DMS79 (cell line): Measurements from ENCODE around the gene KANSL3.
"Not testable (repeated sequence)": the region's sequence is repeated elsewhere in the genome, so short reads cannot be mapped to it uniquely, and the experiment has no call there.

Experiments
- DNase-seq: peaks from one replicate; lab custom pipeline; 2025; lab: John Stamatoyannopoulos, UW

KANSL3 gene

DNA sequence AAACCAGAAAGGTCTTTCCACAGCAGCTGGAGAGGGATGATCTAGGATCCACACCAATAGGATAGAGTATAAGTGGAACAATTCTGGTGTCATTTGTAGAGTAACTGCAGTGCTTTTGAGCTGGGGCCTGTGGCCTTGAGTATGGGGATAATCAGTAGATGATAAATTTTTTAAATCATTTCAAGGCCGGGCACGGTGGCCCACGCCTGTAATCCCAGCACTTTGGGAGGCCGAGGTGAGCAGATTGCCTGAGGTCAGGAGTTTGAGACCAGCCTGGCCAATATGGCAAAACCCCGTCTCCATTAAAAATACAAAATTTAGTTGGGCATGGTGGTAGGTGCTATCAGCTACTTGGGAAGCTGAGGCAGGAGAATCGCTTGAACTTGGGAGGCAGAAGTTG is 80.7 kb downstream of the KANSL3 start:
- not testable (repeated sequence) for DNase-seq

DNA sequence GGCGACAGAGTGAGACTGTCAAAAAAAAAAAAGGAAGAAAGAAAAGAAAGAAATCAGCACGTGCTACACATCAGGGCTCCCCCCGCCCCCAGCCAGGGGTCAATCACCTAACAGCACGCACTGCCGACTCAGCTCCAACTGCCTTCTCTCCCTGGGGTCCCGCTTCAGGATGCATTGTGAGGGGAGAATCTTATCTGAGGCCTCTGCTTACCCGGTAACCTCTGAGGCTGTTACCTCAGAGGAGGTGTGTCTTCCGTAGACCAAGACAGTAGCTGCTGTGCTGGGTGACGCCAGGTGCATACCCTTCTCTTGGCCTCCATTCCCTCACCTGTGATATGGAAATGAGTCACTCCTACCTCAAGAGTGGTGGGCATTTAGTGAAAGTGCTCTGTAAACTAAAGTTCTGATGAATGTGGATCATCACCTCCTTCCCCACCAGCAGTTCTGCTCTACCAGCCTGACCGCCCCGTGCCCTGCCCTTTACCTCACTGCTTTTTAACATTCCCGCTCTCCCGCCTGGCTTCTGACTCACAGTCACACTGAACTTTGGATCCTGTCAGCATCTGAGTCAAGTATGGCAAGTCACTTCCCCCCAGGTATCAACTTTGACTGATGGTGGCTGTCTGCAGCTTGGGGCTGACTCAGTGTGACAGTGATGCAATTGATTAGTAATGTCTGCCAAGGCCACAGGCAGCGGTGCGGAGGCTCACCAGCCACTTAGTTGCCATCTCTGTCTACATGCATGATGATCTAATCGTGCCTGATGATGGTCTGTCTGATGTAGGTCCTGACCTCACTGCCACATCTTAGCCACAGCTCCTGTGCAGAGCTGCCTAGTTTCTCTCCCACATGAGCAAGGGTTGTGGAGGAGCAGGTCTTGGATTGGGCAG is 81.4 kb downstream of the KANSL3 start:
- DNase-seq, result no peak

DNA sequence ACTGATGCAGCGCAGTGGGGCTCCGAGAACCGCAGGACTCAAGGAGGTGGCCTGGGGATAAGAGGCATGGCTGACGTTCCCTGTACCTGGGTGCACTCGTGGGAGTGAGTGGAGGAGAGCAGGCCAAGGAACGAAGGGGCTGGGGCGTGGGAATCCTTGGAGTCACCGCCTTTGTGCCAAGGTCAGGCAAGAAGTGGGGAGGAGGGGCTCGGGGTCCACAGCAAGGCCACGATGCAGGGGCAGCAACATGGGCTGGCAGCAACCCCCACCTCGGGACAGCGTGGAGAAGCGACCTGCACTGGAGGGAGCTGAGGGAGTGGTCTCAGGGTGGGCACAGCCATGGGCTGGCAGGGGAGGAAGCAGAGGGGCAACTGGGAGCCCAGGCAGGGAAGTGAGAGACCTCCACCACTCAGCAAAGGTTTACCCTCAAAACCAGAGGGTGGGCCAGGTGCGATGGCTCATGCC is 82.9 kb downstream of the KANSL3 start:
- no peak for DNase-seq

DNA sequence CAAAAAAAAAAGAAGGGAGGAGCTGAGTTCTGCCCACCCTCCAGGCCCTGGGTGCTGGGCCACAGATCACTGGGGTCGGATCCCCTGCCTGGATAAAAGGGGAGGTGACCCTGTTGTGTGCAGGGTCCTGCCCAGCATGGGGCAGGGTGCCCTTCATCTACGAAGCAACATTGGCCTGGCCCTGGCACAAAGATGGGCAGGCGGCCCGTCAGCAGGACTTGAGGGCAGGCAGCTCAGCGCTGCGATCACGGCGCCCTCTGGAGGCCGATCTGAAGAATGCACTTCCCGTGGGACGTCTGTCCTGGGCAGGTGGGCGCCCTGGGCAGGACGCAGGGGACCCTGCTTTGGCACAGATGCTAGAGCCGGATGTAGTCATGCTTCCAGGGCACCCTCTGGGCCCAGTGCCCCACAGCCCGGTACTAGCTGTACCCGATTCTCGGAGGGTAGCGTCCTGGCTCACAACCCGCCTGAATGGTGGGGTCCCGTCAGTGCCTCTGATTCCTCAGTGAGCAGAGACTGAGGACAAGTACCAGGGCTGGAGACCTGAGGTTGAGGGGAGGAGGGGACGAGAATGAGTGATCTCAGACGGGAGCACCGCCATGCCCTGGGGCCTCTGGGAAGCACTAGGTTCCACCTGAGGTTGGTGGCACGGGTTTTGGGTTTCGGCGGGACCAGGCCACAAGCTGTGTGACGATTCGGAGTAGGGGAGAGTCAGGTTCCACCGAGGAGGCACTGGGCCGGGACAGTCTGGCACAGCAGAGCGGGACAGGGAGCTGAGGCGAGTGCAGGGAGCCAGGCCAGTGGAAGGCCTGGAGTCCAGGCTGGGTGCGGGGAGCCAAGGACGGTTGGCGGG is 83.6 kb downstream of the KANSL3 start:
- DNase-seq, result no peak

DNA sequence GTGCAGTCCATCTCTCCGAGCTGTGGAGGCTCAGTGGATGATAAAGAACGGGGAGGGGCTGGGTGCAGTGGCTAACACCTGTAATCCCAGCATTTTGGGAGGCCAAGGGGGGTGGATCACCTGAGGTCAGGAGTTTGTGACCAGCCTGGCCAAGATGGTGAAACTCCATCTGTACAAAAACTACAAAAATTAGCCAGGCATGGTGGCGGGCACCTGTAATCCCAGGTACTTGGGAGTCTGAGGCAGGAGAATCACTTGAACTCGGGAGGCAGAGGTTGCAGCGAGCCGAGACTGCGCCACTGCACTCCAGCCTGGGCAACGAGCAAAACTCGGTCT is 84.2 kb downstream of the KANSL3 start:
- not testable (repeated sequence) for DNase-seq

DNA sequence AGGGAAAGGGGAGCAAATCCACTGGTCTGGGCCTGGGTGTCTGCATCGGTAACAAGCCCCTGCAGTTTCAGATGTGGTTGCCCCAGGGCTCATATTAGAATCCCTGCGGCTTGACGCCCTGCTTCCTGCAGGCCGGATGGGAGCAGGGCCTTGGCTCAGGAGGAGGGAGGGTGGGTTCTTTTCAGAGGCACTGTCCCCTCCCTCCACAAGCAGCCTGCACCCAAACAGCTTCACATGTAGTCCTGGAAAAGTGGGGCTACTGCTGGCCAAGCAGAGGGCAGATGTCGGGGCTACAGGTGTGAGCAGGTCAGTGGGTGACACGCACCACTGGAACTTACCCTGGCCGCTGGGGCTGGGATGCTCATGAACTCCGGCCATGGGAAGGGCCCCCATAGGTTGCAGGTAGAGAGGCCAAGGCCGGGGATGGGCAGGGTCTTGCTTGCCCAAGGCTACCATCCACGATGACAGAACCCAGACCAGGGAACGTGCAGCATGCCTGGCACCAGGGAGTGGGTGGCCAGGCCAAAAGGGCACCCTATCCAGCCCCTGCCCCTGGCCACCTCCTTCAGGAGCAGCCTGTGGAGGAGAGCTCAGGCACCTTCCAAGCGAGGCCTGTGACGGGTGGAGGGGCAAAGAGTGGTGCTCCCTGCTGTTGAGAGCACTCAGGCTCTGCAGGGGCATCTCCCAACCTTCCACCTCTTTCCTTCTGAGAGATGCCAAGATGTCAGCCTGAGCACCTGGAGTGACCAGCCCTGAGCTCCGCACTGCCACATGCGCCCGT is 84.7 kb downstream of the KANSL3 start:
- DNase-seq, result no peak

DNA sequence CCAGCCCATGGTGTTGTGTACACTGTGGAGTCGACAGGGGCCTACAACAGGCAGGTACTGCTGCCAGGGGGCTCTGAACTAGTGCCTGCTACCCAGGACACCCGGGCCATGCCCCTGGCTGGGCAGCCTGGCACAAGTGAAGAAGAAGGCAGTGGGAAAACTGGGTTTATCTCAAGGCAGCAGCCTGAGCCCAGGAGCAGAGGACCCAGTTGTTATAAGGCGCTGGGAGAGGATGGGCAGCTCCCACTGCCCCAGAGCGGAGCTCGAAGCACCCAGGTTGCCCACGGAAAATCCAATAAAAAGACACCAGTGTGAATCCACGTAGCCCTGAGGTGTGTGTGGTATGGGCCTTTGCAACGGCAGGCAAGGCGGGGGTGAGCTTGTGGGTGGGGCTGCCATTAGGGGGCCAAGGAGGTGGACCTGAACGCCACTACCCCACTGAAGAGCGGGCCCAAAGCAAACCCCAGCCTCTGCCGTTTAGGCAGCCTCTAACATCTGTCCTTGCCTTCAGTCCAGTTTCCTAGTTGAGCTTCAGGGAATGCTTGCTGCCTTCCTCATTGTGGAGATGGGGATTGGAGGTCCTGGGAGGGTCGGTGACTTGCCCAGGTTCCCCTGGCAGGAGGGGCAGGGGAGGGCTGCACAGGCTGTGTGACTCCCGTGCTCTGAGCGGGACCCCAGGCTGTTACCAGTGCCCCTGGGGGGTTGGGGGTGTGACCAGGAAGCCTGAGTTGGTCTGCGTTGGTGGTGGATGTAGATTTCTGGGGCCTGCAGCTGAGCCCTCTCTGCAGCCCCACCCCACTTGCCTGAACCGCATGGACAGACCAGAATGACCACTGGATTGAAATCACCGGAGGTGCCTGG is 85.6 kb downstream of the KANSL3 start:
- no peak for DNase-seq

DNA sequence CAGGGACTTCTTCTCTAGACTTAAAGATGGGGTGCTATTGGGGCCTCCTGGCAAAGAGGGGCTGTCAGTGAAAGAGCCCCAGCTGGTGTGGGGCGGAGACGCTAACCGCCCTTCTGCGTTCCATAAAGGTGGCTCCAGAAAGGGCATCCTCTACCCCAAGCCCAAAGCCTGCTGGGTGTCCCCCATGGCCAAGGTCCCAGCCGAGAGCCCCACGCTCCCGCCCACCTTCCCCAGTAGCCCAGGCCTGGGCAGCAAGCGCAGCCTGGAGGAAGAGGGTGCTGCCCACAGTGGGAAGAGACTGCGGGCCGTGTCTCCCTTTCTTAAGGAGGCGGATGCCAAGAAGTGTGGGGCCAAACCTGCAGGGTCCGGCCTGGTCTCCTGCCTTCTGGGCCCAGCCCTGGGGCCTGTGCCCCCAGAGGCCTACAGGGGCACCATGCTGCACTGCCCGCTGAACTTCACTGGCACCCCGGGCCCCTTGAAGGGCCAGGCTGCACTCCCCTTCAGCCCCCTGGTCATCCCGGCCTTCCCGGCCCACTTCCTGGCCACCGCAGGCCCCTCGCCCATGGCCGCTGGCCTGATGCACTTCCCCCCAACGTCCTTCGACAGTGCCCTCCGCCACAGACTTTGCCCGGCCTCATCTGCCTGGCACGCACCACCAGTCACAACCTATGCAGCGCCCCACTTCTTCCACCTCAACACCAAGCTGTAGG is 86.4 kb downstream of the KANSL3 start:
- no peak for DNase-seq

DNA sequence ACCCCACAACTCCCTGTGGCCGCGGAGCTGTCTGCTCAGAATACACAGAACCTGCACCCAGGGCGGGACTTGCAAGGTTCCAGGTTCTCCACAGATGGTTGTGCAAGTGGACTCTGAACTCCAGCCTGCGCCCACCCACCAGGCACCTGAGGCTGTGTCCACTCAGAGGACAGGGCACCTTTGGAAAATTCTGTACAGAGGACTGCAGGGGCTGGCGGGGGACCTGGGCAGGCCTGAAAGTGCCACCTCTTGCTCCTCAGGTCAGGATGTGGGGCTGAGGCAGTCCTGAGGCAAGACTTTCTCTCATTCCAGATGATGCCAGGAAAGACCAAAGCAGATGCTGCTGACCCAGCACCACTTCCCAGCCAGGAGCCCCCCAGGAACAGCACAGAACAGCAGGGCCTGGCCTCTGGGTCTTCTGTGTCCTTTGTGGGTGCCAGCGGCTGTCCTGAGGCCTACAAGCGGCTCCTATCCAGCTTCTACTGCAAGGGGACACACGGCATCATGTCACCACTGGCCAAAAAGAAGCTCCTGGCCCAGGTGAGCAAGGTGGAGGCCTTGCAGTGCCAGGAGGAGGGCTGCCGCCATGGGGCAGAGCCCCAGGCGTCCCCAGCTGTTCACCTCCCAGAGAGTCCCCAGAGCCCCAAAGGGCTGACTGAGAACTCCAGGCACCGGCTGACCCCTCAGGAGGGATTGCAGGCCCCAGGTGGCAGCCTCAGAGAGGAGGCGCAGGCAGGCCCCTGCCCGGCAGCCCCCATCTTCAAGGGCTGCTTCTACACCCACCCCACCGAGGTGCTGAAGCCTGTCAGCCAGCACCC is 87.1 kb downstream of the KANSL3 start:
- no peak for DNase-seq

DNA sequence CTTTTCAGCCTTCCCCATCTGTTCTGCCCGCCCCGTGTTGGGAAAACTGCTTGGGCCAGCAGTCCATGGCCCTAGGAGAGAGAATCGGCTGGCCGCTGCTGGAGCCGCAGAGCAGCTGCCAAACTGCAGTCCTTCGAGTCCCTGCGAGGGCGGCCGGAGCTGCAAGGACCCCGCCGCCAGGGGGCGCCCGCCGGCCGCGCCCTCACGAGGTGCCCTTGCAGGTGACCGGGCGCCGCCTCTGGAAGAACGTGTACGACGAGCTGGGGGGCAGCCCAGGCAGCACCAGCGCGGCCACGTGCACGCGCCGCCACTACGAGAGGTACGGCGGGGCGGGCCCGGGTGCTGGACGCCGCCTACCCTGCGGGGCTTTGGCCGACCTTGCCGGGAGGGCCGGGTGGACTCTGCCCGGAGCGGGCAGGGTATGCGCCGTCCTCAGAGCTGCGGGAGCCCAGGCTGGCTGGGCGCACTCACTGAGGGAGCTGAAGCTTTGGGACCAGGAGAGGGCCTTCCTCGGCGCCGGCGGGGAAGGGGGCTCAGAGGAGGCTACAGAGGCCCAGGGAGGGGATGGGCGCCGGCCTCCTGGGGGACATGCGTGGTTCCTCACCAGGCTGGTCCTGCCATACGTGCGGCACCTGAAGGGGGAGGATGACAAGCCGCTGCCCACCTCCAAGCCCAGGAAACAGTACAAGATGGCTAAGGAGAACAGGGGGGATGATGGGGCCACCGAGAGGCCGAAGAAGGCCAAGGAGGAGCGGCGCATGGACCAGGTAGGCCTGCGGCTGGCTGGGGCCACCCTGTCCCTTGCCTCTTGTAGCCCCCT is 87.9 kb downstream of the KANSL3 start:
- DNase-seq, result no peak

DNA sequence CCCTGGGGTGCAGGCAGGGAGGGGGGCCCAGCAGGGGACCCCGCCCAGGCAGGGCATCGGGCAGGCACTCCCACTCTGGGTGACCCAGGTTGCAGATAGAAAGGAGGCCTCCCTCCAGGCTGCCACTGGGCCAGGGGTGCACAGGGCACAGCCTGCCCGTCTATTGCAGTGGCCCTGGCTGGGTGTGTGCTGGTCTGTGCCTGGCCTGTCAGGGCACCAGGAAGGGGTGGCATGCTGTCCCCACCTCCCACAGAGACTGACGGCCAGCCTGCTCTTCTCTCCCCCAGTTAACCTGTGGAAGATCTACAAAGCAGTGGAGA is 88.7 kb downstream of the KANSL3 start:
- no peak for DNase-seq

DNA sequence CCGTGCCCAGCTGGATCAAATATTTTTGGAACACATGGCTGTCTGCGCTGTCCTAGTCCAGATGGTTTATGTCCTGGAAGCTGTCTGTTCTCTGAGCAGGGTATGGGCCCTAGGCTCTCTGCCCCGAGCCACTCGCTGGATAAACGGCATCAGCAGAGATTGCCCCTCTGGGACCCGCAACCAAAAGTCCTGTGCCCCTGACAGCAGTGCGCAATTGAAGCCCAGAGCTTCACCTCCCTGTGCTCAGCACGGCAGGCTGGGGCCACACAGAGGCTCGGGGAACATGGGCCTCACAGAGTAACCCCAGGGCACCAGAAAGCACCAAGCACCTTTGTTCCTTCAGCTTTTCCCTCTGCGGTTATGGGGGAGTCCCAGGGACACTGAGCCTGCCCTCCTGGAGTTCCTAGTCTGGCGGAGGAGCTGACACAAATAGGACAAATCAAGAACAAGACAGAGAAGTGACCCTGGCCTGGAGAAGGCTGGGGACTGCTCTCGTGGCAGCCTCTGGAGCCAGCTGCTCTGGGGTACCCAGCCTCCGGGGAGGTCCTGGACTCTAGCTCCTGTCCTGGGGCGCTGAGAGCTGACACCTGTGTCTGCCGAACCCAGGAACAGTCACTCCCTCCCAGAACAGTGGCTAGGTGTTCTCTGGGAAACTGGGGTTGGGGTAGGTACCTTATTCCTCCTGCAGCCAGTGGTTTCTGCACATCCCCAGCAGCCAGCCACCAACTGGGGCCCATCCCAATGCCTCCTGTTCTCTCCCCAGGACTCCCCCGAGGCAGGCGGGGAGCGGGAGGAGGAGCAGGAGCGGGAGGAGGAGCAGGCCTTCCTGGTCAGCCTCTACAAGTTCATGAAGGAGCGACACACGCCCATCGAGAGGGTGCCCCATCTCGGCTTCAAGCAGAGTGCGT is 89.3 kb downstream of the KANSL3 start:
- no peak for DNase-seq

DNA sequence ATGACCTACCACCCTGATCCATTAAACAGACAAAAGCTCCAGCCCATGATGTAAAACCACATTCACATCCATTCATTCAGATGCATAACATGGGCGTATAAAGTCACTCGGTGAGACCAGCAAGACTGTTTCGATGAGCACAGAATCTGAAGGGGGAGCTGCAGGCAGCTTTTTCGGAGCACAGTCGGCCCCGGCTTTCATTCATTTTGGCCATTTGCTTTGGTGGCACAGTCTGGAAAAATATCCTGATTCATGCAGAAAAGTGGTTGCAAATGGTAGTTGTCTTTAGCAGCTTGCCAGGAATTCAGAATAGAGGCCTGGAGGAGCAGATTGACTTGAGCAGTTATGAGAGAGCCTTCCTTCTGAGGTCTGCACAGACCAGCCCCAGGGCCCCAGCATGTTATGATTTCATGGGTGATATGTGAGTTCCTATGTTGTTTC is 90.4 kb downstream of the KANSL3 start:
- no peak for DNase-seq

DNA sequence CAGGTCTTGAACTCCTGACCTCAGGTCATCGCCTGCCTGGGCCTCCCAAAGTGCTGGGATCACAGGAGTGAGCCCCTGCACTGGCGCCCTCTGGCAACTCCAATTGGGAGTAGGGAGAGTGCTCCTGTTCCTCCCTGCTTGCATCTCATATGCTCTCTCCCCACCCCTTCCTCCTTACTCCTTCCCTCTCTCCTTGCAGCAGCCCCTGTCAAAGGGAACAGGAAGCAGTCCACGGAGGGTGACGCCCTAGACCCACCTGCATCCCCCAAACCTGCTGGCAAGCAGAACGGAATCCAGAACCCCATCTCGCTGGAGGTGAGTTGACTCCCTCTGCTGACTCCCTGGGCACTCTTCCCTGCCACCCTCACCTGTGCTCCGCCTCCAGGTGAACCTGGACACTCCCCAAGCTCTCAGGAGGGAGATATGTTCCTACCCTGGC is 90.9 kb downstream of the KANSL3 start:
- DNase-seq, result no peak

DNA sequence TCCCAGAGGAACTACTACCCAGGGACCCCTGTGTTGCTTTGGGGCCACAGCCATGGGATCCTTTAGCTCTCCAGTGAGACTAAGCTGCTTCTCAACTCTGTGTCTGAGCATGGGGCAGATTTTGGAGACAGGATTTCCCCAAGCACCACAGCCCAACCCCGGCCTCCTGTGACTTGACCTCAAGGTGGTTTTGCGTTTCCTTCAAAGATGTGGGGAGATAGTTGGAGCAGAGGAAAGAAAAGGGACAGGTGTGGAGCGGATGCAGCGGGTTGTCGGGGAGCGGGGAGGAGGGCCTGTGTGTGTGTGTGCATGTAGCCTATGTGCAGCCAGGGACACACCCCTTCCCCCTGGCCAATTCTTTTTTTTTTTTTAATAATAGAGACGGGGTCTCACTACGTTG is 91.3 kb downstream of the KANSL3 start:
- DNase-seq, result no peak

DNA sequence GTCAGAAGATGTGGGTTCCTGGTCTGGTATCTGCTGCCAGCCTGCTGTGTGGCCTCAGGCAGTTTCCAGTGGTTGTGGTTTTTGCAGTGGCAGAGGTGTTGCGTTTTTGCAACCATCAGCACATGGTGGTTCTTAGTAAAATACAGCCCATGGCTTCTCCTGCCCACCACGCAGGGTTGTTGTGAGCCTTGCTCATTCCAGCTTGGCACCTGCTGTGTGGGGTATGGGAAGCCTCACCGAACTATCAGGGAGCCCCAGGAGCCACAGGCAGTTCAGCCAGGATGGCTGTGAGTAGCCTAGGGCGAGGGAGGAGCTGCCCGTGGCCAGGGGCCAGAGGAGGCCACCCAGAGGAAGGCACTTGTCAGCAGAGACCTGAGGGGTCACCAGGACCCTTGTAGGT is 91.8 kb downstream of the KANSL3 start:
- no peak for DNase-seq
